Adrenal gland (tissue), 19 donors: ENCODE data around the gene SPANXD. TPM values are rescaled to one million over a fixed set of nuclear protein-coding genes. Genes with fewer than 3 reads are reported as not detected.
"Not testable (repeated sequence)": the region's sequence is repeated elsewhere in the genome, so short reads cannot be mapped to it uniquely, and the experiment has no call there.

Experiments used
- DNase-seq, 7 donors: peaks; one replicate each; pipeline ENCODE4 v3.0.0-alpha.2; 2019 to 2020
- H3K27ac ChIP-seq, 5 donors: fragments of 200-600 bp; sonication (generic) in 4 of 5; 1 replicate in 3 of 5; 2 replicates in 2 of 5; pipeline versions ENCODE4 v1.5.1 to v1.8.0; 2016 to 2020; ENCODE audit warnings: mild to moderate bottlenecking in 1 of 5
- H3K27me3 ChIP-seq: fragments of 200-600 bp; 2 replicates; pipeline ENCODE4 v1.8.0; 2021
- H3K36me3 ChIP-seq, 2 donors: fragments of 200-600 bp; replicated peaks in 1 of 2; 1 replicate in 1 of 2; 2 replicates in 1 of 2; pipeline versions ENCODE4 v1.5.1 to v1.8.0; 2018 to 2022
- H3K4me1 ChIP-seq, 2 donors: fragments of 200-600 bp; replicated peaks in 1 of 2; 1 replicate in 1 of 2; 2 replicates in 1 of 2; pipeline versions ENCODE4 v1.5.1 to v1.8.0; 2018 to 2021
- H3K4me3 ChIP-seq, 4 donors: fragments of 200-600 bp; sonication (generic) in 3 of 4; one replicate each; pipeline ENCODE4 v1.5.1; 2016 to 2018
- H3K9me3 ChIP-seq, 3 donors: fragments of 200-600 bp; sonication (generic) in 1 of 3; replicated peaks in 1 of 3; 1 replicate in 2 of 3; 2 replicates in 1 of 3; pipeline versions ENCODE4 v1.5.1 to v1.8.0; 2016 to 2021
- POLR2A ChIP-seq, 2 donors: fragments of 450-650 bp; IDR thresholded peaks; one replicate each; pipeline ENCODE4 v1.6.1; 2017; ENCODE audit warnings: antibody characterized with exemption in 2 of 2, mild to moderate bottlenecking in 2 of 2, moderate library complexity in 1 of 2
- WGBS, 4 donors: extraction: QIAGEN DNeasy Blood & Tissue Kit in 2 of 4; methylation state at CpG; one replicate each; pipeline versions ENCODE4 v1.1.5 to v1.1.7; 2013 to 2017; 5-methylcytosine and 5-hydroxymethylcytosine counted together
- intact Hi-C, 2 donors: fragments of 100-400 bp; cut with DNase I; formaldehyde crosslinking; loops; one replicate each; pipeline versions ENCODE4 v1.14.1 to v1.15.0; 2022 to 2023
- long read RNA-seq, 10 donors: library from polyadenylated mRNA in 3 of 10; unstranded in 2 of 10; stranded (forward) in 1 of 10; transcript quantifications; one replicate each; pipeline ENCODE4 v2.0.0 and lab custom pipeline, GENCODE V29; 2021 to 2026
- polyA plus RNA-seq, 3 donors: library from polyadenylated mRNA; stranded (reverse); fragments of 200-250 nt in 2 of 3; fragments of 350-450 nt in 1 of 3; fragmentation: Illumina TruSeq in 1 of 3; extraction: RNeasy Lipid Tissue Mini Kit (QIAGEN cat#74804) in 1 of 3; gene quantifications; one replicate each; pipeline ENCODE4 v1.2.3, GENCODE V29; 2013 to 2014
- total RNA-seq, 9 donors: library from RNA; depleted of rRNA in 4 of 9; stranded (reverse); fragments of >200 nt in 4 of 9; fragments of 120-200 nt in 1 of 9; fragmentation: NEBNext Ultra II Directional in 1 of 9; extraction: Animal tissue kit (Norgen Biotek cat#: 25700) in 1 of 9; gene quantifications; one replicate each; pipeline versions ENCODE4 v1.1.0 to v1.2.4, GENCODE V29; 2013 to 2023
- TF ChIP-seq, protein P1 (sequence below), 6 experiments: fragments of 450-650 bp in 4 of 6; fragments of 200-600 bp in 2 of 6; sonication (generic) in 1 of 6; IDR thresholded peaks; 1 replicate in 5 of 6; 2 replicates in 1 of 6; pipeline versions ENCODE4 v1.5.1 to v1.8.0; 2016 to 2021; ENCODE audit warnings: antibody characterized with exemption in 6 of 6, mild to moderate bottlenecking in 2 of 6, moderate library complexity in 1 of 6
- donor health status: healthy with polysubstance abuse.
- donor health status: Bipolar disorder and iron deficiency.
- donor health status: DM: yes; HTN: yes; CAD: no.
- donor health status: DM: no; HTN: no; CAD: no.
- donor health status: DM: no; HTN: no; CAD: no.
- donor health status: DM: yes; HTN: yes; CAD: no.

The SPANXD gene, protein sequence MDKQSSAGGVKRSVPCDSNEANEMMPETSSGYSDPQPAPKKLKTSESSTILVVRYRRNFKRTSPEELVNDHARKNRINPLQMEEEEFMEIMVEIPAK
- total RNA-seq: not detected
- not detected for polyA plus RNA-seq
- long read RNA-seq, donor 1: 0 reads
- long read RNA-seq, donor 2: 0 reads
- long read RNA-seq, donor 3: 0 reads
- long read RNA-seq, donor 4: 0 reads
- long read RNA-seq, donor 5: 0 reads
- long read RNA-seq, donor 6: 0 reads
- long read RNA-seq, donor 7: 0 reads
- long read RNA-seq, donor 8: 0 reads
- long read RNA-seq, donor 9: 0 reads
- long read RNA-seq, donor 10: 0 reads

DNA sequence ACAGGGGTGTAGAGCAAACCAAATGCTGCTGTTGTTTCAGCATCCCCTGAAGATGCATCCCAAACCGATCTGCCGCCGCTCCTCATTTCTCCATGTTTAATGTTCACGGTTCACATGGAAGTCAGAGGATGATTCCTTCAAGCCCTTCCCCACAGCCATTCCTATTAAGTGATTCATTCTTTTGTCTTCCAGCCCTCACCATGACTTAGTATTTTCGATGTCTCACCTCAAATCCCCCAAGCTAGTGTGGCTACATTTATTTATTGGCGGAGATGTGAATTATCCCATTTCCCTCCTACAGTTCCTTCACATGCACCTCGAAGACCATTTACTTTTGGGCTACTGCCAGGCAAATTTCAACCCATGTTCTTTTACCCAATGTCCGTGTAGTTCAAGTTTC lies at the start of gene SPANXD:
Gene SPANXD, minus strand, starts transcription at position 101 of the 400 bp plus-strand sequence. CDS start 334 bp downstream, outside the sequence.
- WGBS, 4 donors: 54 to 74% (median 68%) methylated on average over 2 to 3 of the region's 8 CpGs; no CpG with 5 or more reads in 1 of the 4 donors
- H3K27ac ChIP-seq, DNase-seq, H3K27me3 ChIP-seq, H3K4me1 ChIP-seq, H3K9me3 ChIP-seq, intact Hi-C loops, H3K36me3 ChIP-seq, H3K4me3 ChIP-seq: not testable (repeated sequence)

DNA sequence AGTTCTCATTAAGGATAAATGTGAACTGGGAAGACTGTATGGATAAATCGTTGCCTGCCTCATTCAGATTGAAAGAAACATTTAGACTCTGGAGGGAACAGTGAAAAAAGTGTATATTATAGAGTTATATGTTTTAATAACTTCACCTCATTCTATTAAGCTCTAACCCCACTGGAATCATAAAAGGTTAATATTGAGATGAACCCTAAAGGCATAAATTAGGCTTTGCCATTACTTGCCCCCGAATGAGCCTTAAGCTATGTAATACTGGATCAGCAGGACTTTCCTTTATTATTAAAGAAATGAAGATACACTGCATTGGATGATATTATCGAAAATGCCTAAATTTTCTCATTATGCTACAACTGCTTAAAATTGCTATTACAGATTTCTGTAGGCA lies 44.1 kb upstream of the SPANXD start:
- Histone ChIP-seq H3K27me3 (no peaks in the 10 kb centered on the region), H3K4me1 (no peaks in the 10 kb centered on the region), H3K36me3 (no peaks in the 10 kb centered on the region), H3K4me3 (no peak overlapping the region), H3K9me3 (no peaks in the 10 kb centered on the region), H3K27ac (no peak overlapping the region)
- intact Hi-C loops: no loop called here
- DNase-seq: no peak
- WGBS, 4 donors: 56 to 82% (median 64%) methylated on average over 3 of the region's 3 CpGs
- no peak for TF ChIP-seq POLR2A (IDR thresholded peaks at IDR 0.05)
- TF ChIP-seq, protein P1, sequence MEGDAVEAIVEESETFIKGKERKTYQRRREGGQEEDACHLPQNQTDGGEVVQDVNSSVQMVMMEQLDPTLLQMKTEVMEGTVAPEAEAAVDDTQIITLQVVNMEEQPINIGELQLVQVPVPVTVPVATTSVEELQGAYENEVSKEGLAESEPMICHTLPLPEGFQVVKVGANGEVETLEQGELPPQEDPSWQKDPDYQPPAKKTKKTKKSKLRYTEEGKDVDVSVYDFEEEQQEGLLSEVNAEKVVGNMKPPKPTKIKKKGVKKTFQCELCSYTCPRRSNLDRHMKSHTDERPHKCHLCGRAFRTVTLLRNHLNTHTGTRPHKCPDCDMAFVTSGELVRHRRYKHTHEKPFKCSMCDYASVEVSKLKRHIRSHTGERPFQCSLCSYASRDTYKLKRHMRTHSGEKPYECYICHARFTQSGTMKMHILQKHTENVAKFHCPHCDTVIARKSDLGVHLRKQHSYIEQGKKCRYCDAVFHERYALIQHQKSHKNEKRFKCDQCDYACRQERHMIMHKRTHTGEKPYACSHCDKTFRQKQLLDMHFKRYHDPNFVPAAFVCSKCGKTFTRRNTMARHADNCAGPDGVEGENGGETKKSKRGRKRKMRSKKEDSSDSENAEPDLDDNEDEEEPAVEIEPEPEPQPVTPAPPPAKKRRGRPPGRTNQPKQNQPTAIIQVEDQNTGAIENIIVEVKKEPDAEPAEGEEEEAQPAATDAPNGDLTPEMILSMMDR (IDR thresholded peaks at IDR 0.05): no peak

DNA sequence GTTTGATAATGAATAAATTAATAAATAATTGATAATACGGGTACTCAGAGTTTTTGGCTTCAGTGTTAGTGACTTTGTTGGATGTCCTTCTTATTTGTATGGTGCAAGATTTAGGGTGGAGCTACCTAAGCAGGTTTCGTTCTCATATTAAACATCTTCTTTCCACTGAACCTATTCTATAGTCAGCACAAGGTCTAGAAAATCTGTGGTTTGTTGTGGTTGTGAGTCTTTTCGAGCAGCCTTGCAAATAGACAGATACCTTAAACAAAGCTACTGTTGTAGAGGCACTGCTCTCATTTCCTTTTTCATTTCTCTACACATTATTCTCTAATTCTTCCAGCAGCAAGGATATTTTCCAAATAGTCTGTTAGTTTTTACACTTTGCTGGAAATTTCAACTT lies 38.1 kb upstream of the SPANXD start:
- 60 to 77% (median 68%) methylated on average over 3 of the region's 3 CpGs for WGBS, 4 donors
- intact Hi-C loops: no loop called here
- no peaks in the 10 kb centered on the region for H3K4me1 ChIP-seq
- no peak for DNase-seq
- H3K36me3 ChIP-seq: no peaks in the 10 kb centered on the region
- H3K4me3 ChIP-seq: no peak overlapping the region
- TF ChIP-seq POLR2A (IDR thresholded peaks at IDR 0.05): no peak
- TF ChIP-seq, protein P1 (IDR thresholded peaks at IDR 0.05): no peak
- no peak overlapping the region for H3K27ac ChIP-seq
- no peaks in the 10 kb centered on the region for H3K27me3 ChIP-seq
- H3K9me3 ChIP-seq: no peaks in the 10 kb centered on the region

DNA sequence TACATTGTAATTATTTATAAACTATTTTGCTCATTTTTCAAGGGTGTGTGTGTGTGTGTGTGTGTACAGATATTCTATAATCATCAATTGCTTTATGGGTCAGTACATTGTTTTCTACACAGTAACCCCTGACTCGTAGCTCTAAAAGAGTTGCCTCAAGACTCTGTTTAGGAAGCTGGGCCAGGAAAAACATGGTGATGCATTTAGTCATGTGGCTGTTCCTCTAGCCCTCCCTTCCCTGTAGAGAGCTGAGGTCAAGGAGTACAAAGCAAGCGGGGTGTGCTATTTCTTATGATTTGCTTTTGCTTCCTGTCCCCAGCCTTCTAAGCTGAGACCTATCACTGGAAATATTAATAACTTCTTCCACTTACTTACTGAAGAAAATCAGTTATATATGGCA lies 34.8 kb upstream of the SPANXD start:
- intact Hi-C loops: no loop called here
- Histone ChIP-seq H3K36me3 (no peaks in the 10 kb centered on the region), H3K4me1 (no peaks in the 10 kb centered on the region), H3K27me3 (no peaks in the 10 kb centered on the region), H3K9me3 (no peaks in the 10 kb centered on the region), H3K4me3 (no peak overlapping the region), H3K27ac (no peak overlapping the region)
- TF ChIP-seq POLR2A (IDR thresholded peaks at IDR 0.05): no peak
- TF ChIP-seq, protein P1 (IDR thresholded peaks at IDR 0.05): no peak
- WGBS, 4 donors: 31 to 61% (median 39%) methylated on average over 2 of the region's 2 CpGs; no CpG with 5 or more reads in 1 of the 4 donors
- no peak for DNase-seq

DNA sequence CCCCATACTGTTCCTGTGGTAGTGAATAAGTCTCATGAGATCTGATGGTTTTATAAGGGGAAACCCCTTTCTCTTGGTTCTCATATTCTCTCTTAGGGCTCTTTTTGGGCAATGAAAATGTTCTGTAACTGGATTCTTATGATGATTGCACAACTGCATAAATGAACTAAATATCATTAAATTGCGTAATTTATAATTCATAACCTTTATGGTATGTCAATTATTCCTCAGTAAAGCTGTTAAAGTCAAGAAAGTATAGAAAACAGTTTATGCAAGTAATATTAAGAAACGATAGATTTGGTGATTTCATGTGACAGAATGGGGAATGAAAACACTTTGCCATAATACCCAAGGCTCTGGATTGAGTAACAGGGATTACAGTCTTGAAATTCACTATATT lies 33.5 kb upstream of the SPANXD start:
- intact Hi-C loops: no loop called here

More for the DNA sequence above, 33.5 kb upstream of the SPANXD start:
- TF ChIP-seq POLR2A (IDR thresholded peaks at IDR 0.05): no peak
- TF ChIP-seq, protein P1 (IDR thresholded peaks at IDR 0.05): no peak
- Histone ChIP-seq H3K36me3 (no peaks in the 10 kb centered on the region), H3K27ac (no peak overlapping the region), H3K4me1 (no peaks in the 10 kb centered on the region), H3K4me3 (no peak overlapping the region), H3K9me3 (no peaks in the 10 kb centered on the region), H3K27me3 (no peaks in the 10 kb centered on the region)
- WGBS, 4 donors: 68 to 81% (median 72%) methylated on average over 2 of the region's 2 CpGs
- DNase-seq: no peak
